SK-N-SH (cell line): Measurements from ENCODE around the gene MRPS33. TPM values are rescaled to one million over a fixed set of nuclear protein-coding genes. Genes with fewer than 3 reads are reported as not detected.
A peak's percentile ranks its signal among the peaks of the same experiment; 100 is the strongest.

ENCODE experiments used
- CTCF ChIA-PET: fragments of 300-600, 350-600 bp; formaldehyde crosslinking; extraction: SDS; loops from one replicate; lab custom pipeline; 2021; lab: Yijun Ruan, JAX
- POLR2A ChIA-PET: fragments of 350-600 bp; sonication (Branson Sonifier 250); formaldehyde crosslinking; extraction: SDS; loops from one replicate; lab custom pipeline; 2020; ENCODE audit warnings: antibody characterized with exemption, inconsistent platforms; lab: Yijun Ruan, JAX
- DNase-seq: peaks from one replicate; pipeline ENCODE4 v3.0.0; 2012
- H2AFZ ChIP-seq: fragments of 200-600 bp; sonication (generic); 2 replicates; pipeline ENCODE4 v1.8.1; 2016; ENCODE audit warnings: antibody characterized with exemption, mild to moderate bottlenecking, low read depth
- H3F3A ChIP-seq: fragments of 200-600 bp; sonication (generic); replicated peaks from 2 replicates; pipeline ENCODE3; 2016; ENCODE audit warnings: antibody characterized with exemption, mild to moderate bottlenecking; ENCODE audit not compliant: insufficient read depth
- H3K27ac ChIP-seq, 2 experiments: fragments of 200-500 bp in 1 of 2; fragments of 200-600 bp in 1 of 2; sonication (Bioruptor generic) in 1 of 2; sonication (generic), shearing (Covaris generic) in 1 of 2; 2 replicates each; pipeline versions ENCODE4 v1.5.1 to v1.6.1; 2014 to 2016; ENCODE audit warnings: low read depth in 2 of 2, inconsistent platforms in 1 of 2, low read length in 1 of 2, mild to moderate bottlenecking in 1 of 2, mixed read lengths in 1 of 2
- H3K27me3 ChIP-seq: fragments of 200-600 bp; sonication (generic), shearing (Covaris generic); 2 replicates; pipeline ENCODE4 v1.6.1; 2016; ENCODE audit warnings: mixed run types; ENCODE audit not compliant: insufficient read depth
- H3K36me3 ChIP-seq, 2 experiments: fragments of 200-500 bp in 1 of 2; fragments of 200-600 bp in 1 of 2; sonication (Bioruptor generic) in 1 of 2; sonication (generic) in 1 of 2; replicated peaks in 1 of 2; 2 replicates each; pipeline versions ENCODE3 to v1.5.1; 2014 to 2016; ENCODE audit warnings: low read length in 1 of 2, mild to moderate bottlenecking in 1 of 2; ENCODE audit not compliant: insufficient read depth in 2 of 2, control insufficient read depth in 1 of 2
- H3K4me1 ChIP-seq, 2 experiments: fragments of 200-500 bp in 1 of 2; fragments of 200-600 bp in 1 of 2; sonication (Bioruptor generic) in 1 of 2; sonication (generic), shearing (Covaris generic) in 1 of 2; 2 replicates each; pipeline versions ENCODE4 v1.5.1 to v1.6.1; 2014 to 2016; ENCODE audit warnings: low read depth in 1 of 2, low read length in 1 of 2, mixed run types in 1 of 2; ENCODE audit not compliant: insufficient read depth in 2 of 2, control insufficient read depth in 1 of 2
- H3K4me2 ChIP-seq: fragments of 200-600 bp; sonication (generic), shearing (Covaris generic); 2 replicates; pipeline ENCODE4 v1.6.1; 2017; ENCODE audit warnings: mixed run types
- H3K4me3 ChIP-seq, 2 experiments: fragments of 200-500 bp in 1 of 2; fragments of 200-600 bp in 1 of 2; sonication (Bioruptor generic) in 1 of 2; sonication (generic), shearing (Covaris generic) in 1 of 2; 2 replicates each; pipeline versions ENCODE4 v1.5.1 to v1.8.1; 2014 to 2016; ENCODE audit warnings: low read depth in 2 of 2, inconsistent platforms in 1 of 2, low read length in 1 of 2, mild to moderate bottlenecking in 1 of 2, mixed read lengths in 1 of 2, moderate library complexity in 1 of 2
- H3K79me2 ChIP-seq: fragments of 200-600 bp; sonication (generic); 2 replicates; pipeline ENCODE4 v1.8.1; 2017; ENCODE audit warnings: mild to moderate bottlenecking; ENCODE audit not compliant: insufficient read depth
- H3K9ac ChIP-seq: fragments of 200-600 bp; sonication (generic); 2 replicates; pipeline ENCODE4 v1.6.1; 2017; ENCODE audit warnings: mixed run types
- H3K9me2 ChIP-seq: fragments of 200-600 bp; sonication (generic); 2 replicates; pipeline ENCODE4 v1.6.1; 2017; ENCODE audit warnings: mixed run types
- H3K9me3 ChIP-seq: fragments of 200-600 bp; sonication (generic); 2 replicates; pipeline ENCODE4 v1.6.1; 2017; ENCODE audit warnings: mixed run types, mild to moderate bottlenecking, moderate library complexity
- H4K20me1 ChIP-seq: fragments of 200-600 bp; sonication (generic); 2 replicates; pipeline ENCODE4 v1.6.1; 2017; ENCODE audit warnings: mild to moderate bottlenecking, mixed run types; ENCODE audit not compliant: insufficient read depth
- CHD2 ChIP-seq: fragments of 150-350 bp; IDR thresholded peaks from 2 replicates; pipeline ENCODE4 v1.6.1; 2018; ENCODE audit warnings: low read length; ENCODE audit not compliant: partially characterized antibody
- CTCF ChIP-seq: fragments of 200-600 bp; sonication (generic); IDR thresholded peaks from 2 replicates; pipeline ENCODE4 v1.6.1; 2017; ENCODE audit warnings: antibody characterized with exemption, mild to moderate bottlenecking, moderate library complexity
- ELF1 ChIP-seq: IDR thresholded peaks from 2 replicates; pipeline ENCODE4 v1.4.0; 2012
- EP300 ChIP-seq, 2 experiments: IDR thresholded peaks; 2 replicates each; pipeline versions ENCODE4 v1.4.0 to v1.6.1; 2012; ENCODE audit warnings: borderline replicate concordance in 1 of 2, low read depth in 1 of 2, low read length in 1 of 2
- FOSL2 ChIP-seq: IDR thresholded peaks from 2 replicates; pipeline ENCODE4 v1.4.0; 2012; ENCODE audit warnings: low read depth, mild to moderate bottlenecking, moderate library complexity, borderline replicate concordance
- FOXJ3 ChIP-seq: sonication (generic); formaldehyde crosslinking; IDR thresholded peaks from 2 replicates; pipeline ENCODE4 v1.5.1; 2020; ENCODE audit warnings: mild to moderate bottlenecking, missing genetic modification reagents
- FOXM1 ChIP-seq: IDR thresholded peaks from 2 replicates; pipeline ENCODE4 v1.4.0; 2012; ENCODE audit warnings: low read depth, mild to moderate bottlenecking
- GATA2 ChIP-seq: sonication (generic); formaldehyde crosslinking; IDR thresholded peaks from 2 replicates; pipeline ENCODE4 v1.5.0; 2020; ENCODE audit warnings: mild to moderate bottlenecking, missing genetic modification reagents
- JUND ChIP-seq: IDR thresholded peaks from 2 replicates; pipeline ENCODE4 v1.4.0; 2012
- MEF2A ChIP-seq: IDR thresholded peaks from 2 replicates; pipeline ENCODE4 v1.4.0; 2012; ENCODE audit warnings: low read depth, borderline replicate concordance
- MXI1 ChIP-seq: IDR thresholded peaks from 2 replicates; pipeline ENCODE4 v1.6.1; 2012; ENCODE audit warnings: mild to moderate bottlenecking, low read depth, low read length, improper control_type of control experiment
- NRF1 ChIP-seq: IDR thresholded peaks from 2 replicates; pipeline ENCODE4 v1.6.1; 2012; ENCODE audit warnings: low read depth, mild to moderate bottlenecking, low read length
- PBX3 ChIP-seq: IDR thresholded peaks from 2 replicates; pipeline ENCODE4; 2012
- POLR2AphosphoS5 ChIP-seq: IDR thresholded peaks from 2 replicates; pipeline ENCODE4 v1.6.1; 2012; ENCODE audit warnings: low read depth, low read length
- RCOR1 ChIP-seq: fragments of 150-350 bp; IDR thresholded peaks from 2 replicates; pipeline ENCODE4 v1.6.1; 2017; ENCODE audit warnings: antibody characterized with exemption, low read length
- REST ChIP-seq: IDR thresholded peaks from 2 replicates; pipeline ENCODE4 v1.6.1; 2012; ENCODE audit warnings: mild to moderate bottlenecking, low read depth, low read length, moderate library complexity
- RFX5 ChIP-seq: IDR thresholded peaks from 2 replicates; pipeline ENCODE4 v1.6.1; 2012; ENCODE audit warnings: mild to moderate bottlenecking, improper control_type of control experiment, low read length
- SIN3A ChIP-seq: IDR thresholded peaks from 2 replicates; pipeline ENCODE4 v1.6.1; 2012; ENCODE audit warnings: low read depth, mild to moderate bottlenecking, low read length, moderate library complexity, borderline replicate concordance
- SMC3 ChIP-seq: IDR thresholded peaks from 2 replicates; pipeline ENCODE4 v1.6.1; 2012; ENCODE audit warnings: low read depth, low read length, improper control_type of control experiment
- USF2 ChIP-seq: fragments of 150-350 bp; IDR thresholded peaks from 2 replicates; pipeline ENCODE4 v1.6.1; 2017; ENCODE audit warnings: antibody characterized with exemption, low read length, low read depth, borderline replicate concordance
- WGBS: methylation state at CpG from one replicate; pipeline ENCODE4 v1.1.6; 2017; ENCODE audit warnings: low lambda C conversion rate; 5-methylcytosine and 5-hydroxymethylcytosine counted together
- polyA plus RNA-seq, 3 experiments: library from polyadenylated mRNA; depleted of rRNA; stranded (reverse); fragments of >200 nt; gene quantifications; 2 replicates each; pipeline ENCODE4 v1.2.3, GENCODE V29; 2012

MRPS33 gene
- polyA plus RNA-seq, 1 of the 3 experiments (the other 2 are of a cell fraction) = 88.8 TPM

GRCh38 chr7:140998715-140999114 is 16.0 kb downstream of the MRPS33 start:
- H3K9ac ChIP-seq = no peak overlapping the region
- TF ChIP-seq POLR2AphosphoS5 = no peak
- no peak overlapping the region for H3K27ac ChIP-seq
- H3K4me2 ChIP-seq = no peak overlapping the region
- H3F3A ChIP-seq = no peaks in the 10 kb centered on the region
- POLR2A ChIA-PET = no interaction called here
- WGBS = 63% methylated on average over 2 of the region's 2 CpGs
- no peaks in the 10 kb centered on the region for H4K20me1 ChIP-seq
- CTCF ChIA-PET = interaction anchor here (1.5 kb wide), 1 partner anchor 188 kb away, joined by 4 read pairs; no protein-coding TSS in a partner anchor
- H3K4me3 ChIP-seq = no peak overlapping the region
- H3K36me3 ChIP-seq = no peaks in the 10 kb centered on the region
- no peaks in the 10 kb centered on the region for H3K9me2 ChIP-seq
- H2AFZ ChIP-seq = no peak overlapping the region
- DNase-seq = no peak
- H3K79me2 ChIP-seq = no peaks in the 10 kb centered on the region
- H3K27me3 ChIP-seq = no peaks in the 10 kb centered on the region
- no peaks in the 10 kb centered on the region for H3K9me3 ChIP-seq
- H3K4me1 ChIP-seq = no peaks in the 10 kb centered on the region

GRCh38 chr7:140992422-140992821 is 22.3 kb downstream of the MRPS33 start:
- Histone ChIP-seq H3K27me3 (no peaks in the 10 kb centered on the region), H3K36me3 (no peaks in the 10 kb centered on the region), H3K4me2 (no peak overlapping the region), H4K20me1 (no peaks in the 10 kb centered on the region), H3K27ac (no peak overlapping the region), H3K79me2 (no peaks in the 10 kb centered on the region), H3K4me1 (peaks cover 0 to 3% of the 10 kb centered on the region in 2 experiments; a peak in 1 of 4 replicates), H3K9me3 (no peaks in the 10 kb centered on the region), H2AFZ (no peak overlapping the region), H3K9me2 (no peaks in the 10 kb centered on the region), H3K4me3 (no peak overlapping the region), H3F3A (no peaks in the 10 kb centered on the region), H3K9ac (no peak overlapping the region)
- 25% methylated on average over 3 of the region's 3 CpGs for WGBS
- ChIA-PET CTCF (interaction anchor here (1.1 to 1.7 kb wide), 7 partner anchors 11 to 541 kb away, joined by 3 to 6 read pairs (median 3); partner anchors contain the start of gene MRPS33), POLR2A (interaction anchor here (1.1 kb wide), 1 partner anchor 68 kb away, joined by 3 read pairs; no protein-coding TSS in a partner anchor)
- peak; percentile 30 for DNase-seq
- TF ChIP-seq MEF2A (no peak), POLR2AphosphoS5 (no peak), MXI1 (no peak), RCOR1 (no peak), EP300 (IDR thresholded peaks at IDR 0.05; ENCODE audit: borderline replicate concordance in 1 of 2, low read depth in 1 of 2, low read length in 1 of 2) (no peak), FOSL2 (no peak), RFX5 (no peak), SMC3 (no peak), FOXJ3 (CRISPR knock-in tag) (no peak), CTCF (no peak), PBX3 (no peak), REST (no peak), GATA2 (CRISPR knock-in tag) (no peak), NRF1 (no peak), ELF1 (no peak), FOXM1 (no peak), JUND (no peak), USF2 (no peak), SIN3A (no peak), CHD2 (no peak)
